Duodenal mucosa (tissue), 2 donors: Measurements from ENCODE around the gene MEG3.

Source experiments
- H3K27ac ChIP-seq: one replicate; pipeline ENCODE4 v1.7.0; 2013; ENCODE audit warnings: low read depth, low read length
- H3K27me3 ChIP-seq, 2 donors: one replicate each; pipeline ENCODE4 v1.7.0; 2013; ENCODE audit warnings: low read length in 2 of 2, control low read depth in 1 of 2; ENCODE audit not compliant: insufficient read depth in 2 of 2, control insufficient read depth in 1 of 2
- H3K36me3 ChIP-seq, 2 donors: one replicate each; pipeline ENCODE4 v1.7.0; 2013; ENCODE audit warnings: low read length in 2 of 2, control low read depth in 1 of 2; ENCODE audit not compliant: insufficient read depth in 2 of 2, control insufficient read depth in 1 of 2
- H3K4me1 ChIP-seq, 2 donors: one replicate each; pipeline ENCODE4 v1.7.0; 2013; ENCODE audit warnings: low read length in 2 of 2, control low read depth in 1 of 2; ENCODE audit not compliant: insufficient read depth in 2 of 2, control insufficient read depth in 1 of 2
- H3K4me3 ChIP-seq, 2 donors: one replicate each; pipeline ENCODE4 v1.7.0; 2013; ENCODE audit warnings: low read length in 2 of 2, low read depth in 1 of 2
- H3K9ac ChIP-seq, 2 donors: one replicate each; pipeline ENCODE4 v1.7.0; 2013; ENCODE audit warnings: low read length in 2 of 2, low read depth in 1 of 2
- H3K9me3 ChIP-seq, 2 donors: one replicate each; pipeline ENCODE4 v1.7.0; 2013; ENCODE audit warnings: low read length in 2 of 2, control low read depth in 1 of 2; ENCODE audit not compliant: control insufficient read depth in 1 of 2

MEG3 gene

GRCh38 chr14:100781952-100782351, 44.0 kb upstream of the MEG3 start:
- Histone ChIP-seq H3K9ac (no peak overlapping the region), H3K4me3 (no peak overlapping the region), H3K4me1 (no peaks in the 10 kb centered on the region), H3K9me3 (no peaks in the 10 kb centered on the region), H3K27me3 (no peaks in the 10 kb centered on the region), H3K36me3 (no peaks in the 10 kb centered on the region), H3K27ac (no peak overlapping the region)

GRCh38 chr14:100782516-100783320, 43.2 kb upstream of the MEG3 start:
- H3K9ac ChIP-seq, result no peak overlapping the region
- H3K4me1 ChIP-seq, result no peaks in the 10 kb centered on the region
- no peak overlapping the region for H3K4me3 ChIP-seq
- H3K9me3 ChIP-seq, result no peaks in the 10 kb centered on the region
- H3K36me3 ChIP-seq, result no peaks in the 10 kb centered on the region
- no peaks in the 10 kb centered on the region for H3K27me3 ChIP-seq
- no peak overlapping the region for H3K27ac ChIP-seq

GRCh38 chr14:100783630-100784370, 42.1 kb upstream of the MEG3 start:
- Histone ChIP-seq H3K4me3 (no peak overlapping the region), H3K9ac (no peak overlapping the region), H3K36me3 (no peaks in the 10 kb centered on the region), H3K27me3 (peaks cover 0 to 4% of the 10 kb centered on the region in 2 donors), H3K4me1 (no peaks in the 10 kb centered on the region), H3K27ac (no peak overlapping the region), H3K9me3 (no peaks in the 10 kb centered on the region)

- no peak overlapping the region for H3K4me3 ChIP-seq
- no peaks in the 10 kb centered on the region for H3K4me1 ChIP-seq
- H3K27me3 ChIP-seq, result peaks cover 0 to 7% of the 10 kb centered on the region in 2 donors
- no peak overlapping the region for H3K27ac ChIP-seq
- H3K9ac ChIP-seq, result no peak overlapping the region
- no peaks in the 10 kb centered on the region for H3K36me3 ChIP-seq
- H3K9me3 ChIP-seq, result no peaks in the 10 kb centered on the region
Measured at GRCh38 chr14:100784523-100785337, 41.2 kb upstream of the MEG3 start.

- Histone ChIP-seq H3K9me3 (no peaks in the 10 kb centered on the region), H3K9ac (no peak overlapping the region), H3K4me1 (no peaks in the 10 kb centered on the region), H3K4me3 (no peak overlapping the region), H3K27me3 (peaks cover 0 to 7% of the 10 kb centered on the region in 2 donors), H3K27ac (no peak overlapping the region), H3K36me3 (no peaks in the 10 kb centered on the region)
Measured at GRCh38 chr14:100785338-100785615, 40.6 kb upstream of the MEG3 start.

GRCh38 chr14:100785626-100786025, 40.3 kb upstream of the MEG3 start:
- H3K27ac ChIP-seq, result no peak overlapping the region
- peaks cover 0 to 7% of the 10 kb centered on the region in 2 donors for H3K27me3 ChIP-seq
- no peaks in the 10 kb centered on the region for H3K4me1 ChIP-seq
- H3K4me3 ChIP-seq, result no peak overlapping the region
- H3K9ac ChIP-seq, result no peak overlapping the region
- no peaks in the 10 kb centered on the region for H3K36me3 ChIP-seq
- H3K9me3 ChIP-seq, result no peaks in the 10 kb centered on the region

- Histone ChIP-seq H3K9ac (no peak overlapping the region), H3K36me3 (no peaks in the 10 kb centered on the region), H3K4me3 (no peak overlapping the region), H3K27ac (no peak overlapping the region), H3K27me3 (peaks cover 0 to 7% of the 10 kb centered on the region in 2 donors), H3K4me1 (no peaks in the 10 kb centered on the region), H3K9me3 (no peaks in the 10 kb centered on the region)
Measured at GRCh38 chr14:100786131-100786530, 39.8 kb upstream of the MEG3 start.

- no peak overlapping the region for H3K27ac ChIP-seq
- H3K36me3 ChIP-seq, result no peaks in the 10 kb centered on the region
- H3K4me1 ChIP-seq, result no peaks in the 10 kb centered on the region
- peaks cover 0 to 7% of the 10 kb centered on the region in 2 donors for H3K27me3 ChIP-seq
- H3K4me3 ChIP-seq, result no peak overlapping the region
- H3K9me3 ChIP-seq, result no peaks in the 10 kb centered on the region
- H3K9ac ChIP-seq, result no peak overlapping the region
Measured at GRCh38 chr14:100786576-100787219, 39.2 kb upstream of the MEG3 start.

- no peak overlapping the region for H3K9ac ChIP-seq
- no peak overlapping the region for H3K4me3 ChIP-seq
- no peaks in the 10 kb centered on the region for H3K9me3 ChIP-seq
- no peak overlapping the region for H3K27ac ChIP-seq
- H3K27me3 ChIP-seq, result peaks cover 0 to 7% of the 10 kb centered on the region in 2 donors
- no peaks in the 10 kb centered on the region for H3K36me3 ChIP-seq
- no peaks in the 10 kb centered on the region for H3K4me1 ChIP-seq
Measured at GRCh38 chr14:100787659-100788058, 38.3 kb upstream of the MEG3 start.
